ENCODE measurements around the gene SNCAIP. TPM values are rescaled to one million over a fixed set of nuclear protein-coding genes. Genes with fewer than 3 reads are reported as not detected.
A peak's percentile ranks its signal among the peaks of the same experiment; 100 is the strongest.

The SNCAIP gene
- total RNA-seq, 4 donors from 2014 or later: 0.88 to 13.0 (median 2.9) TPM

GRCh38 chr5:122493091-122494021 is 181.3 kb downstream of the SNCAIP start:
- no peak for DNase-seq (ENCODE audit: low spot score in 2 of 2)
- 39 to 40% methylated on average over 9 of the region's 9 CpGs for WGBS, 2 donors
- intact Hi-C loops (cut with DNase I; ENCODE audit: low total_unique reads): no loop called here
- TF ChIP-seq CTCF (IDR thresholded peaks at IDR 0.05): no peak
- no peak for TF ChIP-seq POLR2A (IDR thresholded peaks at IDR 0.05)
- H3K4me3 ChIP-seq (ENCODE audit: low read depth, poor library complexity, severe bottlenecking): no peak overlapping the region

GRCh38 chr5:122494109-122494508 is 182.1 kb downstream of the SNCAIP start:
- H3K4me3 ChIP-seq (ENCODE audit: low read depth, poor library complexity, severe bottlenecking): no peak overlapping the region
- DNase-seq (ENCODE audit: low spot score in 2 of 2): no peak
- intact Hi-C loops (cut with DNase I; ENCODE audit: low total_unique reads): no loop called here
- TF ChIP-seq POLR2A (IDR thresholded peaks at IDR 0.05) (no peak), CTCF (IDR thresholded peaks at IDR 0.05) (no peak)
- 43 to 58% methylated on average over 4 of the region's 4 CpGs for WGBS, 2 donors

- no peak for DNase-seq (ENCODE audit: low spot score in 2 of 2)
- intact Hi-C loops (cut with DNase I; ENCODE audit: low total_unique reads): no loop called here
- 66 to 73% methylated on average over 2 of the region's 2 CpGs for WGBS, 2 donors
- no peak for TF ChIP-seq POLR2A (IDR thresholded peaks at IDR 0.05)
- no peak for TF ChIP-seq CTCF (IDR thresholded peaks at IDR 0.05)
- no peak overlapping the region for H3K4me3 ChIP-seq (ENCODE audit: low read depth, poor library complexity, severe bottlenecking)
Measured at GRCh38 chr5:122498163-122498562, 186.1 kb downstream of the SNCAIP start.

GRCh38 chr5:122499585-122499984 is 187.5 kb downstream of the SNCAIP start:
- H3K4me3 ChIP-seq (ENCODE audit: low read depth, poor library complexity, severe bottlenecking): no peak overlapping the region
- no peak for TF ChIP-seq CTCF (IDR thresholded peaks at IDR 0.05)
- no peak for TF ChIP-seq POLR2A (IDR thresholded peaks at IDR 0.05)
- DNase-seq (ENCODE audit: low spot score in 2 of 2): peak in 1 of 2 donors; percentile 52
- intact Hi-C loops (cut with DNase I; ENCODE audit: low total_unique reads): no loop called here

- WGBS, 2 donors: 45 to 49% methylated on average over 12 of the region's 12 CpGs
- intact Hi-C loops (cut with DNase I; ENCODE audit: low total_unique reads): no loop called here
- H3K4me3 ChIP-seq (ENCODE audit: low read depth, poor library complexity, severe bottlenecking): no peak overlapping the region
- no peak for TF ChIP-seq POLR2A (IDR thresholded peaks at IDR 0.05)
- no peak for TF ChIP-seq CTCF (IDR thresholded peaks at IDR 0.05)
- DNase-seq (ENCODE audit: low spot score in 2 of 2): no peak
Measured at GRCh38 chr5:122500245-122501088, 188.4 kb downstream of the SNCAIP start.

Data from lower leg skin (tissue), 4 donors.